Peyer's patch (tissue), 4 donors: Measurements from ENCODE around the gene RPGR.

ENCODE experiments used
- CTCF ChIP-seq, 6 experiments: fragments of 450-650 bp in 4 of 6; fragments of 200-600 bp in 2 of 6; sonication (generic) in 1 of 6; IDR thresholded peaks; one replicate each; pipeline ENCODE4 v1.5.1; 2017 to 2019; ENCODE audit warnings: antibody characterized with exemption in 6 of 6, mild to moderate bottlenecking in 3 of 6, moderate library complexity in 1 of 6
- POLR2A ChIP-seq, 2 donors: fragments of 450-650 bp; IDR thresholded peaks; one replicate each; pipeline ENCODE4 v1.5.1; 2017; ENCODE audit warnings: antibody characterized with exemption in 2 of 2, mild to moderate bottlenecking in 2 of 2, moderate library complexity in 2 of 2

GRCh38 chrX:38304010-38304409, 23.3 kb downstream of the RPGR start:
- TF ChIP-seq CTCF (IDR thresholded peaks at IDR 0.05) (peak in 2 of 6 experiments; percentile 10 to 22), POLR2A (IDR thresholded peaks at IDR 0.05) (no peak)
